B cell (primary cell): ENCODE measurements around the gene ZBTB34. TPM values are rescaled to one million over a fixed set of nuclear protein-coding genes. Genes with fewer than 3 reads are reported as not detected.
"Not testable (repeated sequence)": the region's sequence is repeated elsewhere in the genome, so short reads cannot be mapped to it uniquely, and the experiment has no call there.

Experiments used
- ATAC-seq: fragments of 200-7000 bp; cut with Tn5 transposase; one replicate; pipeline ENCODE4 v1.10.0; 2021; ENCODE audit warnings: low read depth, mild to moderate bottlenecking, moderate number of reproducible peaks, moderate library complexity
- CTCF ChIA-PET: fragments of 350-600 bp; sonication (Branson Sonifier 250); formaldehyde crosslinking; loops from one replicate; lab custom pipeline; 2021; ENCODE audit warnings: antibody characterized with exemption, inconsistent platforms; lab: Charles Lee
- POLR2A ChIA-PET: fragments of 350-600 bp; sonication (Branson Sonifier 250); formaldehyde crosslinking; loops from one replicate; lab custom pipeline; 2021; ENCODE audit warnings: antibody characterized with exemption; lab: Charles Lee
- DNase-seq: peaks from one replicate; pipeline ENCODE4 v3.0.0; 2013
- H2AFZ ChIP-seq: 2 replicates; pipeline ENCODE4 v1.6.1; 2012; ENCODE audit warnings: mild to moderate bottlenecking, low read depth, low read length; ENCODE audit not compliant: insufficient read depth, poor library complexity, severe bottlenecking
- H3K27ac ChIP-seq, 2 donors: 1 replicate in 1 of 2; 2 replicates in 1 of 2; pipeline ENCODE4 v1.5.1; 2012 to 2013; ENCODE audit warnings: low read length in 2 of 2, mild to moderate bottlenecking in 2 of 2, moderate library complexity in 1 of 2
- H3K27me3 ChIP-seq, 4 experiments: fragments of 200-600 bp in 1 of 4; sonication (generic) in 1 of 4; replicated peaks in 1 of 4; 1 replicate in 2 of 4; 2 replicates in 2 of 4; pipeline versions ENCODE4 v1.6.1 to v1.7.0; 2013 to 2016; ENCODE audit warnings: low read length in 3 of 4, mild to moderate bottlenecking in 2 of 4, mixed read lengths in 1 of 4, moderate library complexity in 1 of 4; ENCODE audit not compliant: insufficient read depth in 4 of 4, control insufficient read depth in 3 of 4; ENCODE audit errors: control extremely low read depth in 1 of 4
- H3K36me3 ChIP-seq, 2 experiments: replicated peaks in 1 of 2; 1 replicate in 1 of 2; 2 replicates in 1 of 2; pipeline versions ENCODE4 v1.6.1 to v1.7.1; 2013; ENCODE audit warnings: low read length in 1 of 2; ENCODE audit not compliant: insufficient read depth in 2 of 2, control insufficient read depth in 1 of 2; ENCODE audit errors: control extremely low read depth in 1 of 2, extremely low read depth in 1 of 2
- H3K4me1 ChIP-seq, 2 donors: fragments of 200-600 bp in 1 of 2; sonication (generic) in 1 of 2; 1 replicate in 1 of 2; 2 replicates in 1 of 2; pipeline versions ENCODE4 v1.5.1 to v1.6.1; 2013 to 2017; ENCODE audit warnings: low read length in 2 of 2; ENCODE audit not compliant: control insufficient read depth in 2 of 2, insufficient read depth in 2 of 2
- H3K4me2 ChIP-seq: replicated peaks from 2 replicates; pipeline ENCODE3; 2012; ENCODE audit warnings: mild to moderate bottlenecking, low read depth, low read length; ENCODE audit not compliant: poor library complexity, severe bottlenecking
- H3K4me3 ChIP-seq, 5 experiments: fragments of 200-600 bp in 1 of 5; sonication (generic) in 1 of 5; 1 replicate in 3 of 5; 2 replicates in 2 of 5; pipeline versions ENCODE4 v1.5.1 to v1.7.0; 2011 to 2016; ENCODE audit warnings: low read length in 4 of 5, mild to moderate bottlenecking in 4 of 5, low read depth in 2 of 5, control low read depth in 1 of 5, moderate library complexity in 1 of 5; ENCODE audit not compliant: insufficient read depth in 1 of 5; ENCODE audit errors: control extremely low read depth in 1 of 5, extremely low read depth in 1 of 5
- H3K79me2 ChIP-seq: fragments of 200-600 bp; sonication (generic); one replicate; pipeline ENCODE4 v1.6.0; 2016; ENCODE audit warnings: low read length; ENCODE audit not compliant: control insufficient read depth, insufficient read depth
- H3K9ac ChIP-seq: fragments of 200-600 bp; sonication (generic); 2 replicates; pipeline ENCODE4 v1.6.1; 2017; ENCODE audit warnings: mild to moderate bottlenecking, low read length, moderate library complexity
- H3K9me3 ChIP-seq, 3 donors: one replicate each; pipeline versions ENCODE4 v1.6.1 to v1.7.1; 2013; ENCODE audit warnings: low read length in 2 of 3; ENCODE audit not compliant: control insufficient read depth in 2 of 3, insufficient read depth in 1 of 3; ENCODE audit errors: control extremely low read depth in 1 of 3
- H4K20me1 ChIP-seq: 2 replicates; pipeline ENCODE4 v1.6.0; 2012; ENCODE audit warnings: mild to moderate bottlenecking, low read length; ENCODE audit not compliant: insufficient read depth, control insufficient read depth, poor library complexity, severe bottlenecking
- H3K27ac Mint-ChIP-seq: one replicate; pipeline ENCODE4 v1.8.0; 2021; ENCODE audit warnings: mixed read lengths
- H3K27me3 Mint-ChIP-seq: one replicate; pipeline ENCODE4 v1.8.0; 2021; ENCODE audit warnings: mixed read lengths
- H3K4me1 Mint-ChIP-seq: one replicate; pipeline ENCODE4 v1.8.0; 2021; ENCODE audit warnings: mixed read lengths
- H3K4me3 Mint-ChIP-seq: one replicate; pipeline ENCODE4 v1.8.0; 2021; ENCODE audit warnings: mixed read lengths
- H3K9me3 Mint-ChIP-seq: one replicate; pipeline ENCODE4 v1.8.0; 2022; ENCODE audit warnings: mixed read lengths; ENCODE audit not compliant: insufficient read depth
- EZH2 ChIP-seq: IDR thresholded peaks from 2 replicates; pipeline ENCODE4 v1.6.1; 2012; ENCODE audit warnings: borderline replicate concordance, low read depth, mild to moderate bottlenecking, moderate library complexity, low read length; ENCODE audit not compliant: insufficient read depth, poor library complexity, severe bottlenecking
- WGBS: methylation state at CpG from one replicate; pipeline ENCODE4 v1.1.5; 2013; ENCODE audit warnings: missing lambda C conversion rate; ENCODE audit not compliant: insufficient coverage; 5-methylcytosine and 5-hydroxymethylcytosine counted together
- intact Hi-C: fragments of 100-400 bp; cut with micrococcal nuclease; formaldehyde crosslinking; loops from one replicate; pipeline ENCODE4 v1.10.0; 2022
- polyA plus RNA-seq: library from polyadenylated mRNA; depleted of rRNA; stranded (reverse); fragments of >200 nt; gene quantifications from 2 replicates; pipeline ENCODE4 v1.2.3, GENCODE V29; 2012
- total RNA-seq, 2 donors: library from RNA; stranded (reverse); fragments of 120-200 nt in 1 of 2; gene quantifications; 1 replicate in 1 of 2; 2 replicates in 1 of 2; pipeline versions ENCODE4 v1.2.3 to v1.2.4, GENCODE V29; 2013 to 2022
- TF ChIP-seq, protein P1 (sequence below): fragments of 200-600 bp; IDR thresholded peaks from one replicate; pipeline ENCODE4 v1.8.0; 2022; ENCODE audit warnings: antibody characterized with exemption, mild to moderate bottlenecking

Gene ZBTB34
- total and polyA plus RNA-seq, 2 donors (not counting 1 experiment from before 2014, with no cell fraction given) = 3.8 to 12.1 TPM

DNA sequence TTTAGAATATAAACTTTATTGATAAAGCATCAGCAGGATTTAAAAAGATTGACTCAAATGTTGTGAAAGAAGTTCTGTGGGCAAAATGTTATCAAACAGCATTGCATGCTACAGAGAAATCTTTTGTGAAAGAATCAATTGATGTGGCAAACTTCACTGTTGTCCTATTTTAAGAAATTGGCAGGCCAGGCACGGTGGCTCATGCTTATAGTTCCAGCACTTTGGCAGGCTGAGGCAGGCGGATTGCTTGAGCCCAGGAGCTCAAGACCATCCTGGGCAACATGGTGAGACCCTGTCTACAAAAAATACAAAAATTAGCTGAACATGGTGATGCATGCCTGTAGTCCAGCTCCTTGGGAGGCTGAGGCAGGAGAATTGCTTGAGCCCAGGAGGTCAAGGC is 38.2 kb upstream of the ZBTB34 start:
- no peak for ATAC-seq

DNA sequence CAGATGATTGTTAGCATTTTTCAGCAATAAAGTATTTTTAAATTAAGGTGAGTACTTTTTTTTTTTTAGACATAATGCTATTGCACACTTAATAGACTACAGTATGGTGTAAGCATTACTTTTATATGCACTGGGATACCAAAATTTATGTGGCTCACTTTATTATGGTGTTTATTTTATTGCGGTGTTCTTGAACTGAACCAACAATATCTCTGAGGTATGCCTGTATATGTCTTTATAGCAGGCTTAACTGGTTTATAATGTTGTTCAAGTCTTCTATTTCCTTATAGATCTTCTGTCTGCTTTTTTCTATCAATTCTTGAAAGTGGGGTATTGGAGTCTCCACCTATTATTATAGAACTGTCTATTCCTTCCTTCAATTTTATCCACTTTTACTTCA is 37.6 kb upstream of the ZBTB34 start:
- Histone ChIP-seq H3K36me3 (peaks cover 7 to 36% of the 10 kb centered on the region in 2 experiments), H2AFZ (no peak overlapping the region), H3K4me2 (no peak overlapping the region), H3K4me3 (no peak overlapping the region), H4K20me1 (peaks cover 18% of the 10 kb centered on the region), H3K27me3 (no peaks in the 10 kb centered on the region), H3K9me3 (peaks cover 5 to 25% (median 13%) of the 10 kb centered on the region in 3 donors), H3K27ac (no peak overlapping the region), H3K9ac (no peak overlapping the region), H3K79me2 (peaks cover 57% of the 10 kb centered on the region), H3K4me1 (peaks cover 0 to 5% of the 10 kb centered on the region in 2 donors)
- TF ChIP-seq, protein P1, sequence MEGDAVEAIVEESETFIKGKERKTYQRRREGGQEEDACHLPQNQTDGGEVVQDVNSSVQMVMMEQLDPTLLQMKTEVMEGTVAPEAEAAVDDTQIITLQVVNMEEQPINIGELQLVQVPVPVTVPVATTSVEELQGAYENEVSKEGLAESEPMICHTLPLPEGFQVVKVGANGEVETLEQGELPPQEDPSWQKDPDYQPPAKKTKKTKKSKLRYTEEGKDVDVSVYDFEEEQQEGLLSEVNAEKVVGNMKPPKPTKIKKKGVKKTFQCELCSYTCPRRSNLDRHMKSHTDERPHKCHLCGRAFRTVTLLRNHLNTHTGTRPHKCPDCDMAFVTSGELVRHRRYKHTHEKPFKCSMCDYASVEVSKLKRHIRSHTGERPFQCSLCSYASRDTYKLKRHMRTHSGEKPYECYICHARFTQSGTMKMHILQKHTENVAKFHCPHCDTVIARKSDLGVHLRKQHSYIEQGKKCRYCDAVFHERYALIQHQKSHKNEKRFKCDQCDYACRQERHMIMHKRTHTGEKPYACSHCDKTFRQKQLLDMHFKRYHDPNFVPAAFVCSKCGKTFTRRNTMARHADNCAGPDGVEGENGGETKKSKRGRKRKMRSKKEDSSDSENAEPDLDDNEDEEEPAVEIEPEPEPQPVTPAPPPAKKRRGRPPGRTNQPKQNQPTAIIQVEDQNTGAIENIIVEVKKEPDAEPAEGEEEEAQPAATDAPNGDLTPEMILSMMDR = no peak
- no peak for TF ChIP-seq EZH2
- Mint-ChIP-seq H3K9me3 (peaks cover 12% of the 10 kb centered on the region), H3K4me1 (peaks cover 17% of the 10 kb centered on the region), H3K4me3 (no peak overlapping the region), H3K27ac (no peak overlapping the region), H3K27me3 (no peaks in the 10 kb centered on the region)
- intact Hi-C loops = no loop called here
- DNase-seq (no peak), ATAC-seq (no peak)
- WGBS = no CpG with 5 or more reads among the region's 1 CpG
- ChIA-PET CTCF (no interaction called here), POLR2A (no interaction called here)

More for the DNA sequence above, 38.2 kb upstream of the ZBTB34 start:
- Mint-ChIP-seq H3K27ac (no peak overlapping the region), H3K4me1 (peaks cover 17% of the 10 kb centered on the region), H3K4me3 (no peak overlapping the region), H3K27me3 (no peaks in the 10 kb centered on the region), H3K9me3 (peaks cover 15% of the 10 kb centered on the region)
- WGBS = 56% methylated on average over 2 of the region's 2 CpGs
- H3K27ac ChIP-seq = no peak overlapping the region
- ChIA-PET POLR2A (no interaction called here), CTCF (no interaction called here)
- H3K4me1 ChIP-seq = peaks cover 0 to 5% of the 10 kb centered on the region in 2 donors
- peaks cover 17% of the 10 kb centered on the region for H4K20me1 ChIP-seq
- no peak overlapping the region for H2AFZ ChIP-seq
- no peak overlapping the region for H3K4me2 ChIP-seq
- peaks cover 8 to 36% of the 10 kb centered on the region in 2 experiments for H3K36me3 ChIP-seq
- H3K9me3 ChIP-seq = peaks cover 6 to 27% (median 18%) of the 10 kb centered on the region in 3 donors
- H3K4me3 ChIP-seq = no peak overlapping the region
- TF ChIP-seq, protein P1 = no peak
- no peak for TF ChIP-seq EZH2
- H3K79me2 ChIP-seq = peaks cover 57% of the 10 kb centered on the region
- H3K9ac ChIP-seq = no peak overlapping the region
- H3K27me3 ChIP-seq = no peaks in the 10 kb centered on the region
- DNase-seq = no peak
- intact Hi-C loops = no loop called here

DNA sequence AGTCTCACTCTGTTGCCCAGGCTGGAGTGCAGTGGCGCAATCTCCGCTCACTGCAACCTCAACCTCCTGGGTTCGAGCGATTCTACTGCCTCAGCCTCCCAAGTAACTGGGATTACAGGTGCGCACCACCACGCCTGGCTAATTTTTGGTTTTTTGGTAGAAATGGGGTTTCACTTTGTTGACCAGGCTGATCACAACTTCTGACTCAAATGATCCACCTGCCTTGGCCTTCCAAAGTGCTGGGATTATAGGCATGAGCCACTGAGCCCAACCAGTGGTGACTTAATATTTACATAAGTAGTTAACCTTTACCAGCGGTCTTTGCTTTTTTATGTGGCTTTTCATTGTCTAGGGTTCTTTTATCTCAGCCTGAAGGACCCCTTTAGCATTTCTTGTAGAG is 36.4 kb upstream of the ZBTB34 start:
- Histone ChIP-seq H4K20me1 (peaks cover 18% of the 10 kb centered on the region), H3K36me3 (peaks cover 0 to 25% of the 10 kb centered on the region in 2 experiments), H3K79me2 (peaks cover 45% of the 10 kb centered on the region), H3K9me3 (peaks cover 2 to 13% (median 5%) of the 10 kb centered on the region in 3 donors)
- intact Hi-C loops, H3K4me3 ChIP-seq, H3K9me3 Mint-ChIP-seq, H3K27ac ChIP-seq, H3K27me3 Mint-ChIP-seq, H3K4me3 Mint-ChIP-seq, ATAC-seq, DNase-seq, H2AFZ ChIP-seq, H3K27me3 ChIP-seq, H3K9ac ChIP-seq, POLR2A ChIA-PET, H3K4me2 ChIP-seq, H3K4me1 ChIP-seq, H3K27ac Mint-ChIP-seq: not testable (repeated sequence)
- peaks cover 18% of the 10 kb centered on the region for H3K4me1 Mint-ChIP-seq
- CTCF ChIA-PET = interaction anchor here (1.6 kb wide), 1 partner anchor 117 kb away, joined by 3 read pairs; no protein-coding TSS in a partner anchor
- 100% methylated on average over 4 of the region's 7 CpGs for WGBS
